GM12873 (cell line): Measurements from ENCODE around the gene HES6.

Source experiments
- TF ChIP-seq, protein P1 (sequence below): IDR thresholded peaks from 2 replicates; pipeline ENCODE4 v1.5.1; 2012; ENCODE audit warnings: low read depth, mild to moderate bottlenecking, moderate library complexity, low read length, control low read depth; ENCODE audit not compliant: insufficient read depth; ENCODE audit errors: missing control alignments

HES6 gene, protein sequence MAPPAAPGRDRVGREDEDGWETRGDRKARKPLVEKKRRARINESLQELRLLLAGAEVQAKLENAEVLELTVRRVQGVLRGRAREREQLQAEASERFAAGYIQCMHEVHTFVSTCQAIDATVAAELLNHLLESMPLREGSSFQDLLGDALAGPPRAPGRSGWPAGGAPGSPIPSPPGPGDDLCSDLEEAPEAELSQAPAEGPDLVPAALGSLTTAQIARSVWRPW

DNA sequence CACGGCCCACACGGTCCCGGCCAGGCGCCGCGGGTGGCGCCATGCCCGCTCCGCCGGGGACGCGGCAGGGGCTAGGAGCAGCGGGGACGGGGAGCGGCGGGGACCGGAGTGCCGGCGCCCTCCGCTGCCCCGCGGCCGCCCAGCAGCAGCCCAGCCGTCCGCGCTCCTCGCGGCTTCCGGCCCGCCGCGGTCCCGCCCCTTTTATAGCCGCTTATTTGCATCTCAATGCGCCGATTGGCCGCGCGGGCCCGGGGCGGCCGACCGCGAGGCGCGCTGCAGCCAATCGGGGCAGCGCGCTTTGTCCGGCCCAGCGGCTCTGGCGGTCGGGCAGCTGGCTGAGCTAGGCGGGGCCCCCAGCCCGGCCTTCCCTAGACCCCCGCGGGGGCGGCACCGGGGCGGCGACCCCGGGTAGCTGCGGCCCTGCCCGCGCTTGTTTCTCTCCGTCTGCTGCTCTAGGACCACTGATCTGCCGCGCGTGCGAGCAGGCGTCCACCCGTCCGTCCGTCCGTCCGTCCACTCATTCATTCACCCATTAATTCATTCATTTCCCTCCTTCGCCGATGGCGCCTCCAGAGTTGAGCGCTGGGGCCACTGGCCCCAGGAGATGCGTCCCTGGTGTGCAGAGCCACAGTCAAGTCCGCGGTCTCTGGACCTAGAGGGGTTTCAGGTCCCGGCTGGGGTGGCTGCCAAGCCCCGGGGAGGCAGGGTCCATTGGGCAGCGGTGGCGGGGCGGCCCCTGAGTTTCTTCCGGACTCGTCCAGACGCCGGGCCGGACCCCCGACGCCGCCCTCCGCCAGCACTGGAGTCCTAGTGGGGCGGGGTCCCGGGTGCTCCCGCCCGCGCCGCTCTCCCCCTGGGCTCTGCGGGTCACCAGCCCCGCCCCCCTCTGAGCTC lies at the start of gene HES6:
Gene HES6, minus strand, starts transcription at position 176 of the 894 bp plus-strand sequence. Its CDS starts 133 bp downstream, at position 43.
- TF ChIP-seq, protein P1, sequence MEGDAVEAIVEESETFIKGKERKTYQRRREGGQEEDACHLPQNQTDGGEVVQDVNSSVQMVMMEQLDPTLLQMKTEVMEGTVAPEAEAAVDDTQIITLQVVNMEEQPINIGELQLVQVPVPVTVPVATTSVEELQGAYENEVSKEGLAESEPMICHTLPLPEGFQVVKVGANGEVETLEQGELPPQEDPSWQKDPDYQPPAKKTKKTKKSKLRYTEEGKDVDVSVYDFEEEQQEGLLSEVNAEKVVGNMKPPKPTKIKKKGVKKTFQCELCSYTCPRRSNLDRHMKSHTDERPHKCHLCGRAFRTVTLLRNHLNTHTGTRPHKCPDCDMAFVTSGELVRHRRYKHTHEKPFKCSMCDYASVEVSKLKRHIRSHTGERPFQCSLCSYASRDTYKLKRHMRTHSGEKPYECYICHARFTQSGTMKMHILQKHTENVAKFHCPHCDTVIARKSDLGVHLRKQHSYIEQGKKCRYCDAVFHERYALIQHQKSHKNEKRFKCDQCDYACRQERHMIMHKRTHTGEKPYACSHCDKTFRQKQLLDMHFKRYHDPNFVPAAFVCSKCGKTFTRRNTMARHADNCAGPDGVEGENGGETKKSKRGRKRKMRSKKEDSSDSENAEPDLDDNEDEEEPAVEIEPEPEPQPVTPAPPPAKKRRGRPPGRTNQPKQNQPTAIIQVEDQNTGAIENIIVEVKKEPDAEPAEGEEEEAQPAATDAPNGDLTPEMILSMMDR: no peak

DNA sequence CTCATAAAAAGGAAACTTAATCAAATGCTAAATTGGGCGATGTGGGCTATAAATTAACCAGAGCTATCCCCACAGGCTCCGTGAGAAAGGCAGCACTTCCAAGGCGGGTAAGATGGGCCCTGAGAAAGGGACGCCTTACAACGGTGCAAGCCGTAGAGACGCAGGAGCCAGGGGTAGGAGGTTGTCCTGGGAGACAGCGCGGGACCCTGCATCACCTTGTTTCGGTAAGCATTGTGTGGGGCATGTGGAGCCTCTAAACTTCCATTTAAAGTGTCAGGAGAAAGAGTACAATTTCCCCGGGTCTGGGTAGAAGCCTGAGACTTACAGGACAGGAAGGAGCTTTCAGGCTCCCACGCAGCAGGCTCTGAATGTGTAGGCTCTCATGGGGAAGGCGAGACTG lies 49.7 kb upstream of the HES6 start:
- TF ChIP-seq, protein P1: no peak

GRCh38 chr2:238288650-238289573 lies 49.1 kb upstream of the HES6 start:
- TF ChIP-seq, protein P1: peak; percentile 36

DNA sequence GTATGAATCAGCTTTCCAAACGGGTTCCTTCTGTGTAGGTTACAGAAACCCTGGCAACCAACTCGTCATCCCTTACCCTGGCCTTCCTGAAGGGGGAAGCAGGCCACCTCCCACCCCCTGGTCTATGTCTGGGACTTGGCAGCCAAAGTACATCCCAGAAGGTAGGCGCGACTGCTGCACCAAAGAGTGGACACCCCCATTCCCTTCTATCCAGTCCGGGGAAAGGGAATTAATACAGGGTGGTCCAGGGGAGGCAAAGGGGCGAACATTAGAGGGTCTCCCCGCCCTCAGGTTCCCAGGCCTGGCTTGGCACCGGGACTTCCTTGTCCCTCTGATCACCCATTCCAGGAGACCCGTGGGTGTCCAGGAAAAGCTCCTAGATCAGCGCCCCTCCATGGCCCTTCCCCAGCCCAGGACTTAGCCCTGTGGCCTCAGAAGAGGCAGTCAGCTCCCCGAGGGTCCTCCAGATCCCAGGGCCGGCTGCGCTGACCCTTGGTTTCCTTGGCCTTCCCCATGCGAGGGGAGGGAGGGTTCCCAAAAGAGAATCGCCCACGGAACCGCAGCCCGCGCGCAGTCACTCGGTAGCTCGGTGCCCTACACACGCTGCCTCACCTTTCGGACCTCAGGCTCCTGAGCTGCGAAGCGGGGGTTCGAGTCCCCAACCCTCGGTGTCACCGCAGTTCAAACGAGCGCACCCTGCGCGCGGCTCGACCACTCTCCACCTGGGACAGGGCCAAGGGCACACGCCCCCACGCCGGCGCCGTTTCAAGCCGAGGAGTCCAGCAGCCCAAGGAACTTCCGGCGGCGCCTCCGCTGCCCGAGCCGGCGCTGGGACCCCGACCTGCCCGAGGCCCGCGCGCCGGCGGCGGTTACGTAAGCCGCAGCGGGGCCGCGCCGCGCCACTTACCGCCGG lies 48.2 kb upstream of the HES6 start, which contains the start of gene PER2:
Gene PER2, minus strand, starts transcription at position 874 of the 913 bp plus-strand sequence. CDS start 10,674 bp downstream, outside the sequence.
- TF ChIP-seq, protein P1: peak; percentile 4

DNA sequence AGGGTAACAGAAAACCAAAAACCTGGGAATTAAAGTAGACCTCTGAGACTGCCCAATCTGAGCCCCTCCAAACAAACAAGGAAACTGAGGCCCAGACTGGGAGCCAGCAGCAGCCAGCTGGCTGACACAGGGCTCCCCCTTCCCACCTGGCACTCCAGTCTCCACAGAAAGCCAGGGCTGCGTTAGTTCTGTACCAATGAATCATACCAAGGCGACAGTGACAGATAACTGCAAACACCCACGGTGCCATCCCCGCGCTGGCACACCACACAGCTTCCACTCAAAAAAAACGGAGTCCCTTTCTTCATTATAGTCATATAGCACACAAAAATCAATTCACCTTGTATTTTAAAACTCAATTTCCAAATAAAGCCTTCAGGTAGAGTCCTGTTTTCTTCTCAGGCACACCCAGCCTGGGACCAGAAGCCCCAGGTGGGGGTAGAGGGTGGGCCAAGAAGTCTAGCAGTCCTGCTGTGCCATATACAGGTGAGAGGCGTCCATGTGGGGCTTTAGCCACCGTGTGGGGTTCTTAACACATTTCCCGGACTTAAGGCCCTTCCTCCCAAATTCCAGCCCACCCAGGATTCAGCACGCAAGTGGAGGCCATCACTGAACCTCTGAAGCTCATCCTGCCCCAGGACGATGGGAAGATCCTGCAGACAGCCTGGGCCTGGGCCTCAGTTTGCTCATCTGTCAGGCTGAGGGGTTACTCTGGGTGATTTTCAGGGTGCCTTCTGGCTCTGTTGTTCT lies 47.3 kb upstream of the HES6 start:
- TF ChIP-seq, protein P1: no peak

DNA sequence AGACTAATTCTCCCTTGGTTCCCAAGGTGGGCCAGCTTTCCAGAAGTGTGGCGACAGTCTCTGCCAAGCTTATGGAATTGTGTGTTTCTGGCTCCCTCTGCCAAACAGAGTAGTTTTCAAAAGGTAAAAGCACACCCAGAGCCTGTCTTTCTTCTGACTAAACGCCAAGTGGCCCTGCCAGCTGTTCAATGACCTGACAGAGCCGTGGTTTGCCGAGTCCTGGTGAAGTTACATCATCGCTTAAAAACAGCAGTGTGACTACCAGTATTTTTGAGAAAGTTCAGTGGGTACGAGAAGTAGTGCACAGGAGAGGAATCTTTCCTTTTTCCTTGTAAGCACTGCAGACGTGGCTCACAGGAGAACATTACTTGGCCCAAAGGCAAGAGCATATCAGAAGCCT lies 46.7 kb upstream of the HES6 start:
- TF ChIP-seq, protein P1: no peak
